Activated CD4-positive, CD25-positive, alpha-beta regulatory T cell (primary cell): ENCODE data around the gene SGMS1.
"Not testable (repeated sequence)": the region's sequence is repeated elsewhere in the genome, so short reads cannot be mapped to it uniquely, and the experiment has no call there.

Source experiments
- DNase-seq, 4 experiments: peaks; one replicate each; lab custom pipeline; 2025; lab: John Stamatoyannopoulos, UW

The SGMS1 gene

DNA sequence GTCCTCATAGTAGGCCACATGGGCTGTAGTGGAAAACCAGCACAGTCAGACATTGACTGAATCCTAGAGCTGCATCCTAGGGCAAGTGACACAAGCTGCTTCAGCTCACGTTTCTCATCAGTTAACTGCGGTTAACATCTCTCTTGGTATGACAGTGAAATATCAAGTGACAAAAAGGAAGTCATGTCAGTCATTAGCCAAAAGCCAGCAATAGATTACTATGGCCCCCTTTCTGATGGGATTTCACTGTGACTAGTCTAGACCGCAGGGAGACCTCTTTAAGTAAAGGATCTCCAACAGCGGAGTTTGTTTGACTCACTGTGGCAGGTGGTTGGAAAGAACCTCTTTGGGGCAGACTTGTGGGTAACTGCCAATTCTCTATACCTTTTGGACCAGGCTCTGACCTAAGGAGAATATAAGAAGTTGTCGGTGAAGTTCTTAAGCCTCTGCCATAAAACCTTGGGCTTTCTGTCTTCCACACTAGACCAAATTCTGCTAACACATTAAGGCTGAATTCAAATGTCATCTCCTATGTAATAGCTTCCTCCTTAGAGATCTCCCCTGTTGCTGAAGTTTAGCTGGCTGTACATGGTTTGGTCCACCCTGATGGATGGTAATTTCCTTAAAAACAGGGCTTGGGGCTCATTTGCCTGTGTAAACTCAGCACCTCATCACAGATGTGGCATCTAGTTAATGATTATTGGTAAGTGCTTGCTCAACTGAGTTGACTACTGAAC lies 115.3 kb downstream of the SGMS1 start:
- DNase-seq = peak in 1 of 4 experiments; percentile 18

- DNase-seq = no peak
Observed at GRCh38 chr10:50506861-50507573, 116.7 kb downstream of the SGMS1 start.

DNA sequence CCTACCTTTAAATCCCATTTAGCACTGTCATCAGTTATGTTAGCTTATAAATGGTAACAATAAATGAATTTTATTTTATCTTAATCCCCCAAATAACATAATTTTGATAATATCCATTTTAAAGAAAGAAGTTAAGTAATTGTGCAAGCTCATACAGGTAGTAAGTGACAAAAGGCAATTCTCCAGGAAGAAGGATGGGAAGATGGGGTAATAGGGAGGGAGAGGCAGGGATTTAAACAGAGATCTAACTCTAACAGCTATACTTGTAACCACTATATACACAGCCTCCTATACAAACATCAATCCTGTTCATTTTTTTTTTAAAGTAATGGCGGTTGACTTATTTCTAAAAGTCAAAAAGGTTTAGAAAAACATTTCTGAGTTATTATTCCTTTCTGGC lies 119.4 kb downstream of the SGMS1 start:
- DNase-seq = no peak

DNA sequence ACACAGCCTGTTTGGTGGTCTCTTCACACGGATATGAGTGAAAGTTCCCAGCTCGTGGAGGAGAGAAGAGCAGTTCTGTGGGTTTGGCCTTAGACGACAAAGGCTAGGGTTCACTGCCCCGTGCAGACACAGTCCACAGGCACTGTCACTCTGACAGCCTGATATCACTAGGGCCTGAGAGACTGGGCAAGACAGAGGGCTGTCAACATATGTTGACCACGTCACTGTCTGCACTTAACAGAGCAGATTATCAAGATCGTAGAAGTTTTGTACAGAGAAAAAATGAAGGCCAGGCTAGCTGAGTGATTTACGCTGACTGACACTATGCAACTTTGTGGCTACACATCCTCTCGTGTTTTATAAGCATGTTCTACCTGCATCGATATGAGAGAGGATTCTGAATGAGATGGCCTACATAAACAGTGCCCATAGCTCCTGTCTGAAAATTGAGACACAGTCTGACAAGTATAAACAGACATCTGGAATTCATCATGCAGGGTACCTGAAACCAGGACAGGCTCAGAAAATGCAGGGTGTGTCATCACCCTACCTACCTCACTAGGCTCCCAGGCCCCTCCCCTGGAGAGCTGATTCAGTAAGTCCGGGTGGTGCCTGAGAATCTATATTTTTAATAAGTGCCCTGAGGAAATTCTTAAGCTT lies 120.0 kb downstream of the SGMS1 start:
- no peak for DNase-seq

DNA sequence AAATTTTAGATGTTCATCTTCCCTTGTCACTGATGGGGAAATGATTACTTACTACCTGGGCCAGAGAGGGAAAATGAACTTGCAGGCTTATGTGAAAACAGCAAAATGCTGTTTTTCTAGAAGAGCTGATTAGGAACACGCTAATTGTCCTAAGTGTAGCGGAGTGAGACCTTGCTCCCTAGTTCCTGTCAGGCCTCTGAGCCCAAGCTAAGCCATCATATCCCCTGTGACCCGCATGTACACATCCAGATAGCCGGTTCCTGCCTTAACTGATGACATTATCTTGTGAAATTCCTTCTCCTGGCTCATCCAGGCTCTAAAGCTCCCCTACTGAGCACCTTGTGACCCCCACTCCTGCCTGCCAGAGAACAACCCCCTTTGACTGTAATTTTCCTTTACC lies 120.6 kb downstream of the SGMS1 start:
- DNase-seq = not testable (repeated sequence)

DNA sequence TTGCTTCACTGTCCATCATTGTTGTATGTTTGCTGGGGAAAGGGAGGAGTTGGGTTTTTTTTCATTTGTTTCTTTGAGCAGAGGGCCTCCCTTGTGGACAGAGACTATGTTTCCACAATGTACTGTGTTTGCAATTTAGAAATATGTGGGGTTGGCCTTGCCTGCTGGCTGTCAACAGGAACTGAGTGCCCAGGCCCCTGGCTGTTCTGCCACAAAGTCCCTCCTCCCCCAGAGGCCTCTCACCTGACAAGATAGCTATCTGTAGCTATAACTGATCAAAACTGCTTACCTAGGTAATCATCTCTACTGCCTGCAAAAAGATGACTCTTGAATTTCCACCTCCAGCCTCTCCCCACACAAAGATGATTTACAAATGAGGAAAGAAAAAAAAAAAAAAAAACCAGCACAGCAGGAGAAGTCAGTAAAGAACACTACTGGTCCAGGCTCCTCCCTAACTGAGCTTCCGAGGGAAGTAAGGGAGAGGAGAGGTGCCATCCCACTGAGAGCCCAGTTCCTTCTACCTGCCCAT lies 121.8 kb downstream of the SGMS1 start:
- no peak for DNase-seq

GRCh38 chr10:50501478-50501877 lies 122.3 kb downstream of the SGMS1 start:
- no peak for DNase-seq

GRCh38 chr10:50498465-50498864 lies 125.3 kb downstream of the SGMS1 start:
- no peak for DNase-seq

DNA sequence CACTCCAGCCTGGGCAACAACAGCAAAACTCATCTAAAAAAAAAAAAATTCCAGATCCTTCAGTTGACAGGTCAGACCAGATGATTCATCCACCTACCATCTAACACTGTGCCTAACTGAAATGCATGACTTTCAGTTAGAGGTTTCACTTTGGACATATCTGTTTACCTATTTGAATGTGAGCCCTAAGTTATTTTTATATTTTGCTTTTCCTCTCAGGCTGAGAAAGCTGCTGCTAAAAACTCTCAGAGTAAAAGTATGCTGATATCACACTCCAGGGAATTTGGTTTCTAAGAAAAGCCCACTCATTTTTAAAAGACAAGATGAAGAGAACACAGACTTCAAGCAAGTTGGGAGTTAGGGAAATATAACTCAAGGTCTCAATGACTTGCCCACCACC lies 126.0 kb downstream of the SGMS1 start:
- no peak for DNase-seq

DNA sequence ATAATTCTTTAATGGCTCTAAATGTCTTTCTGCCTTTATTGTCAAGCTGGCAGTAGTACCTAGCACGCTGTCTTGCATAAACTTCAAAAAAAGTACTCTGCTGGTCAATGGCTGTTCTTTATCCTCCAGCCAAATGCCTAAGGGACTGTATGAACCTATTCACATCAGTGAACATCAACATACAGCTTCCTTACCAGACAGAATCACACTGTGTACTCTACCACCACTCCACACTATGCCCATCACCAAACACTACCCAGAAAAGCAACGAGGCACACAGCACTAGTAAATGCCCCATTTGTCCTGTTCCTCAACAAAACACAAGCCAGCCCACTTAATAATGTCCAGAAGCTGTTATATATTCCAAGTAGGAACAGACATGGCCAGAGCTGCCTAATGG lies 127.5 kb downstream of the SGMS1 start:
- no peak for DNase-seq

DNA sequence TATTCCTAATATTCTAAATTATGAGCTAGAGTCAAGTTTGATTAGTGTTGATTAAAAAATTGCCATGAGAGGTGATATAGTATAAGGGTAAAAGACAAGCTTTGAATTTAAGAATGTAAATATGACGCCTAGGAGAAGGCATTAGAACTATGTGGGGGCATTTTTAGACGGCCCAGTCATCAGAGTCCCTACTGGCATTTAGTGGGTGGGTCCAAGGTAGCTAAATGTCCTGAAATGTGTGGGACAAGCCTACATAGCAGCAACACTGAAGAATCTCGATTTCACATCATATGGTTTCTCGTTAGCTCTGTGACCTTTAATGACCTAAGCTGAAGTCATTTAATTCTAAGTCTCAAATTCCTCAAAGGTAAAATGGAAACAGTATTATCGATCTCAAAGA lies 133.5 kb downstream of the SGMS1 start:
- DNase-seq = no peak

DNA sequence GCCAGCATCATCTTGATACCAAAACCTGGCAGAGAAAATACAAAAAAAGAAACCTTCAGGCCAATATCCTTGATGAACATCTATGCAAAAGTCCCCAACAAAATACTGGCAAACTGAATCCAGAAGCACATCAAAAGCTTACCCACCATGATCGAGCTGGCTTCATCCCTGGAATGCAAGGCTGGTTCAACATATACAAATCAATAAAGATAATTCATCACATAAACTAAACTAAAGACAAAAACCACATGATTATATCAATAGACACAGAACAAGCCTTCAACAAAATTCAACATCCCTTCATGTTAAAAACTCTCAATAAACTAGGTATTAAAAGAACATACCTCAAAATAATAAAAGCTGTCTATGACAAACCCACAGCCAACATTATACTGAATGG lies 139.2 kb downstream of the SGMS1 start:
- not testable (repeated sequence) for DNase-seq

DNA sequence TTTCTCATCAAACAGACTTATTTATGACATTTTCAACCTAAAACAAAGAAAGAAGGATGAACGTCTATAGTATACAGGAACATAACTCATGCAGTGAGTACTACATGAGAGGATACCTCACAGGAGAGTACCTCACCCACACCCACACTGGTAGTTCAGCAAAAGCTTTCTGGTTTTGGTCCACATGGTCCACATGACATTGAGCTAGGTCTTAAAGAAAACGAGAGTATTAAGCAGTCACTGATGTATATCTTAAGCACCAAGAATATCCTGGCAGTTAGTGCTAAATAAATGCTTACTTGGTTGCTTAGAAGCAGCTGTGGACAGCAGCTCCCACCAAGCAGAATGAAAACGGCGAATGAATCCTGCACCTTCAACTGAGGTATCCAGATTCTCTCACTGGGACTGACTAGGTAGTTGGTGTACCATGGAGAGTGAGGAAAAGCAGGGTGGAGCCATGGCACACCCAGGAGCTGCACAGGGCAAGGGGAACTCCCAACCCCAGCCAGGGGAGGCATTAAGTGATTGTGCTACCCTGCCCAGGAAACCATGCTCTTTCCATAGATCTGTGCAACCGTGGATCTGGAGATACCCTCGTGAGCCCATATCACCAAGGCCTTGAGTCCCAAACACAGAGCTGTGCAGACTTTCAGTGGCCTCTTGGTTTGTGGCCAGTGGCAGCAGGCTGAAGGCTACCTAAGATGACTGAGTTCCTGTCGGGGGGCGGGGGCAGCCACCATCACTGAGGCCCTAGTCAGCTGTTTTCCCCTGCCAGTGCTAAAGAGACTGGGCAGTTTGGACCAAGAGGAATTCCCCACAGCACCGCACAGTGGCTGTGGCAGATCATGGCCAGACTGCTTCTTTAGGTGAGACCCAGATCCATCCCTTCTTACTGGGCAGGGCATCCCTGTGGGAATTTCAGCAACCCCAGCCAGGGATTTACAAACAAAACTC lies 143.4 kb downstream of the SGMS1 start:
- no peak for DNase-seq

GRCh38 chr10:50477287-50478203 lies 146.2 kb downstream of the SGMS1 start:
- DNase-seq = no peak

DNA sequence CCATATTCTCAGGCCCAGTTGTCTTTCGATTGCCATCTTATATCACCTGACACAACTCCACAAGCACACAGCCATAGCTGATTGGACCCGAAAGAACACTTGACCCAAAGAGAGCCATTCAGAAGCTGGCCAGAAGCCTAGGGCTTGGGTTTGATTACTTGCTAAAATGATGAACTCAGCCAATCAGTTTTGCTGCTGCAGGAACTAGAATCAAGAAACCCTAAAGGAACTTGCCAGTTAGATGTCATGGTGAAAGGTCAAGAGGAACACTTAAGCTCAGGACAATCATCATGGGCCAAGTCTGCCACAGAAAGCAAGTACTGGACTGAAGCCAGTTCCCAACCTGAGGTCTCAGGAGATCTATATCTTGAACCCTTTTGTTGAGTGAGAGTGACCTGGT lies 150.0 kb downstream of the SGMS1 start:
- no peak for DNase-seq

DNA sequence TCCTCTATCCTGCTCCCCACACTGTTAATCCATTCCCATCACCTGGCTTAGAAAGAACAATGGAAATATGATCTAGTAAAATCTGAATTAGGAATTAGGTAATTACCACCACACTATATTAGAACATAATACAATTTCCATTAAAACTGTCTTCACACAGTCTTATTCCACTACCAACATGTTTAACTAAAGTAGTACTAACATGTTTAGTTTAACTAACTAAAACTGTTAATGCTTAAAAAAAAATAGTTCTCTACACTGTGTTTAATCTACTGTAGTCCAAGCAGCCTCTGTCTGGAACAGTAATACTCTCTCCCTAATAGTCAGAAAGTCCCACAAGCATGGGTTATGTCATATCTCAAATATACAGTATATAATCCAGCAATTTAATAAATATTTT lies 150.8 kb downstream of the SGMS1 start:
- no peak for DNase-seq

- no peak for DNase-seq
Observed at GRCh38 chr10:50471583-50471975, 152.2 kb downstream of the SGMS1 start.

GRCh38 chr10:50470798-50471582 lies 152.8 kb downstream of the SGMS1 start:
- DNase-seq = no peak

- DNase-seq = peak in 1 of 4 experiments; percentile 2
Observed at GRCh38 chr10:50470345-50470744, 153.4 kb downstream of the SGMS1 start.

DNA sequence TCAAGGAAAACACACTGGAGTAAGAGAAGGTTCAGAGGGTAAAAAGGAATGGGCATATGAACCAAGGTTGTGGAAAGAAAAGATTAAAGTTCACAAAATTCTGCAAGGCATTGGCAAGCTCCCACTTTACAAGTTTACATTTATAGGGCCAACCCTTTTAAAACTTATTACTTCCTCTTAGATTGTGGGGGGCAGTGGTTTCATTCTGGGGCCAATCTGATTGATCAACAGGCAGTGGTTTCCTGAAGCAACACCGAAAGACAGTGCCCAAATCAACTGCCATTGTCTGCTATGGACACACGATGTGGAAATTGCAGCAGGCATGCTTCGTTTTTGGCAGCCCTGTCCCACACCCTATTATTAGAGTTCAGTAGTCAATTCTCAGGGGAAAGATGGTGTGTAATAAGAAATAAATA lies 154.0 kb downstream of the SGMS1 start:
- DNase-seq = no peak
